Activated effector memory CD4-positive, alpha-beta T cell treated with anti-CD3 and anti-CD28 coated beads, Interleukin-2, amount 50 U/mL, for 16 hours (primary cell): Measurements from ENCODE around the gene CAMK2A.
"Not testable (repeated sequence)": the region's sequence is repeated elsewhere in the genome, so short reads cannot be mapped to it uniquely, and the experiment has no call there.

Source experiments
- DNase-seq: peaks from one replicate; pipeline ENCODE4 v3.0.0-alpha.2; 2020

CAMK2A gene

DNA sequence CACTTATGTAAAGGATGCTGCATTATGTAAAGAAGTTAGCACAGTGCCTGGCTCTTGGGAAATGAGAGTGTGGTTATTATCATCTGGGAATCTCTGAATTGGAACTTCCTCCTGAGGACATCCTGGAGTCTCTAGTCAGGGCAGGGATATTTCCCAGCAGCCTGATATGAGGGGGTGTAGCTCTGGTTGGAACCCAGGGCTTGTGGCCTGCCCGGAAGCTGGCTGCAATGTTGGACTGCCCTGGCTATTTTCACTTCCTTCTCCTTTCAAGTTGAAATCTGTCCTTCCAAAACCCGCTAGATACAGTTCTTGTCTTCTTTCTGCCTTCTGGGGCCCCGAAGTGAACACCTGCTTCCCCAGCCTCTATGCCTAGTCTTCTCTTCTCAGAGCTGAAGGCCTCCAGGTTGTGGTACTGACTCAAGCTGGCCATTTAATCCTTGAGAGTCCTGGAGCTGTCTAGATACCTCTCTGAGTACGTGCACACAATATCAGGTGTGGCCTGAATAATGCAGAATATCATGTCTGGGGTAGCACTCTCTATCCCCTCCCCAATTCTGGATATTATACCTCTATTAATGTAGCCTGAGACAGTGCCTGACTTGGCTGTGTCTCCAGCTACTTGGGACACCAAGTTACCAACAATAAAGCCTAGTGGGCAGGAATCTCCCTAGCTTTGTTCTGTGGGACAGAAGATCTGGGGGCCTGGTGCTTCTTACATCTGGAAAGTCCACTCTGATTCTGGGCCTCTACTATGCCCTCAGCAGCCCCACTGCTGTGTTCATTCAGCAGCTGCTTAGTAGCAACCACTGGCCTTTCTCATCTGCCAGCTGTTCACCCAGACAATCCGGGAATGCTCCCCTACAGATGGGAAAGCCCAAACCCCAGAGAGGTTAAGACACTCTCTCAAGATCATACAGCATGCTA lies 54.7 kb downstream of the CAMK2A start:
- no peak for DNase-seq

DNA sequence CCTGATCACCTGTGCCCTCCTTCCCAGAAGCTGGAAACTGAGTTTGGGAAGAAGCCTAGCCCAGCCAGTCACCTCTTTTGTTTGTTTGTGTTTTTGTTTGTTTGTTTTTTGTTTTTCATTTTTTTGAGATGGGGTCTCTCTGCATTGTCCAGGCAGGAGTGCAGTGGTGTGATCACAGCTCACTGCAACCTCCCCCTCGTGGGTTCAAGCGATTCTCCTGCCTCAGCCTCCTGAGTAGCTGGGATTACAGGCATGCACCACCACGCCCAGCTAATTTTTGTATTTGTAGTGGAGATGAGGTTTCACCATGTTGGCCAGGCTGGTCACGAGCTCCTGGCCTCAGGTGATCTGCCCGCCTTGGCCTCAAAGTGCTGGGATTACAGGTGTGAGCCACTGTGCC lies 55.9 kb downstream of the CAMK2A start:
- not testable (repeated sequence) for DNase-seq

DNA sequence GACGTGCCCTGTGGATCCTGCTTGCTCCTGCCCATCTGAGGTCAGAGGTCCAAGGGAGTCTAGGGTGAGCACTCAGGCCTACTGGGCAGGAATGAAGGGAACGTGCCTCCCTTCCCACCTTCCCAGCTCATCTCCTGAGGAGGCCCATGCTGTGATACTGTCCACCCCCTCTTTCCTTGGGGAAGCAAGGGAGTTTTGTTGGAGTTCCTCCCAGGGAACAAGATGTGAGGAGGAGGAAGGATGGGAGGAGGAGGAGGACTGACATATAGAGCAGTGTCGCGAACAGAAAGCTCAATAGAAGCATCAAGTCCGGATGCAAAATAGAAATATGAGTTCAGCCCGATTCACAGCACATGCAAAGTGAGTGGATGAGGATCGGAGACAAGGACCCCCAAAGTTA lies 58.7 kb downstream of the CAMK2A start:
- no peak for DNase-seq

DNA sequence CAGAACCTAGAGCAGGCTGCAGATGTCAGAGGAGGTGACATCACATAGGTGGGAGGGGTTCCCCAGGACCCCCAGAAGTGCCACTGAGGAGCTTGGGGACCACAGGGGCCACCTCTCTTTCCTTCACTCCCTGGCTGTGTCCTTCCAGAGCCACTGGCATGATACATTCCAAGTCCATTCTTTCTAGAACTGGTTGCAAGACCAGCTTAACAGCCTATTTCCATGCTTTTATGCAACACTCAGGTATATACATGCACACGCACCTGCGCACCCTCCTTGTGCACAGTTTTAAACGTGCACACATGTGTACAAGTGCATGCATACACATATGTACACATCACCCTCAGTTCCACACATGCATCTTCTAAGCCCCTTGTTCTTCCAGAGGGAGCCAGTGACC lies 60.0 kb downstream of the CAMK2A start:
- DNase-seq, result no peak

DNA sequence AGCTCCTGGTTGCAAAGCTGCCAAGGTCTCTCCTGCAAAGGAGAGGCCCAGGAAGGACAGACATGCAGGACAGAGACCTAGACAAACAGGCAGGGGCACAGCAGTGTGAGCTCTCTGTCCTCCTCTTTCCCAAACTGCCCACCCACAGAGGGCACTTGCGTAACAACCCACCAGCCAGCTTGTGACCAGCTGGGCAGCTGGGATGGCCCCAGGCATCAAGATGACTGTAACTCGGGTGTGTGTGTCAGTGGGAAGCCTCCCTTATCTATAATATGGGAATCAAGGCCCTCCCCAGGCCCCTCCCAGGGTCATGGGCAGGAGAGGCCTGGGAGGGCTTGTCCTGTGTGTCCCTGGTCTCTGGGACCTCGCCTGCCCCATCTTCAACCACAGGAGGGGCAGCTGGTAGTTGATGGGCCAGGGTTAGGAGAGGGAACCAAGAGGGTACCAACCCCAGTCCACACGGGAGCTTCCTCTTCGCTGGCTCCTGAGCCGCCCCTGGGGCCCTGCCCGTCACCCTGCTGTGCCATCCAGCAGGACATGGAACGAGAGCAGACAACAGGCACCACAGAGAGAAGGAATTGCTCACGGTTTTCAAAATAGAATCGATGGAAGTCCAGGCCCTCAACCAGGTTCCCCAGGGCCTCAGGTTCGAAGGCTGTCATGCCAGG lies 61.8 kb downstream of the CAMK2A start:
- DNase-seq, result no peak

DNA sequence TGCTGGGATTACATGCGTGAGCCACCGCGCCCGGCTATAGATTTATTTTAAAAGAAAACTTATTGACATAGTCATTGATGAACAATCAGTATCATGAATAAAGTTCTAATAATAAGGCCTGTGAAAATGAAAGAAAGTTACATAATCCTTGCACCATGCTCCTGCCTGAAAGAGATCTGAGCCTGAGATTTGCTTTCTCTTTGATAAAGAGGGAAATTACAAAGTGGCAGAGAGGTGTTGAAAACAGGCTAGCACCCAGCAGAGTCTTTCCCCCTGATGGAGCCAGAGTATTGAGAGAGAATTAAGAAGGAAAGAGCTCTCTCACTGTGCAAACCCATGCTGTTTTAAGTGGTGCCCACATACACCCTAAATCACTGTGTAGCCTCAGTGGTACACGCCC lies 62.5 kb downstream of the CAMK2A start:
- DNase-seq, result no peak

DNA sequence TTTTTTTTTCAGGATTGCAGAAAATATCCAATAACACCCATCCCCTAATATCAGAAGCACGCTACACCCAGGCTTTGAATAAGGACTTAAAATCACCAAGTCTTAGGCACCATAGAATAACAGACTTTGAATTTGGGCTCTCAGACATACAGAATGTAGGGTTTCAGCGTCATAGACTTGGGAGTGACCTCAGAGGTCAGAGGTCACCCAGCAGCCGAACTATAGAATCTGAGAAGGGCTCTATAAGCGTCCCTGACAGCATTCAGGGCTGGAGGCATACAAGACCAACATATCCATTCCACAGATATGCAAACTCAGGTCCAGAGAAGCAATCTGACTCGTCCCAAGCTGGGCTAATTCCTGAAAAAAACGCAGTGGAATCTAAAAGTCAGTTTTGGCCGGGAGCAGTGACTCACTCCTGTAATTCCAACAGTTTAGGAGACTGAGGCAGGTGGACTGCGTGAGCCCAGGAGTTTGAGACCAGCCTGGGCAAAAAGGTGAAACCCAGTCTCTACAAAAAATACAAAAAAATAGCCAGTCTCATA lies 65.0 kb downstream of the CAMK2A start:
- no peak for DNase-seq

DNA sequence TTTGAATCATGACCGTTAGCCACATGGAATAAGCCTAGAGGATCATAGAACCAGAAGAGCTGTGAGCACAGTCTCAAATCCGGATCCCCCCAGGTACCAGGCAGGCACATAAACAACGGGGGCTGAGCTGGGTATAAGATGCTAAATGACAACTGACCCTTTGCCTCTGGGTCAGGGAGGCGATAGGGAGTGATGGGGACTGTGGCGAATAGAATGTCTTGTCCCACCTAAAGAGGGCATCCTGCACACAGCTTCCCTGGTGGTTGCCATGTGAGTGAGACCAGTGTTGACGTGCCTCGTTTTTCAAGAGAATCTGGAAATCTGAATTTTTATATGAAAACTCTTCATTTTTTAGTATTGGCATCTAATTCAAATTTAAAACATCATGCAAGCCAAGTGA lies 66.1 kb downstream of the CAMK2A start:
- no peak for DNase-seq

DNA sequence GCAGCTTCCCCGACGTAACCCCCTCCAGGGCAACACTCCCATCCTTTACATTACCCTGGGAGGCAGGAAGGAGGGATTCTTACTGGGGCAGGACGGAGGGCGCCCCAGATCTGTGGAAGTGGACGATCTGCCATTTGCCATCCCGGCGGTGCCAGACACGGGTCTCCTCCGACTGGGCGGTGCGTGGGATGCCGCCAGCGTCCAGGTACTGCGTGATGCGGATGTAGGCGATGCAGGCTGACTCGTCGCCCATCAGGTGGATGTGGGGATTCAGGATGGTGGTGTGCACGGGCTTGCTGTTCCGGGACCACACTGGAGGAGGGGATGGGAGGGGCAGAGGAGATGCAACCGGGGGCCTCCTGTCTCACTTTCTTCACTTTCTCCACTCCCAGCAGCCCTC lies 66.7 kb downstream of the CAMK2A start:
- DNase-seq, result no peak

DNA sequence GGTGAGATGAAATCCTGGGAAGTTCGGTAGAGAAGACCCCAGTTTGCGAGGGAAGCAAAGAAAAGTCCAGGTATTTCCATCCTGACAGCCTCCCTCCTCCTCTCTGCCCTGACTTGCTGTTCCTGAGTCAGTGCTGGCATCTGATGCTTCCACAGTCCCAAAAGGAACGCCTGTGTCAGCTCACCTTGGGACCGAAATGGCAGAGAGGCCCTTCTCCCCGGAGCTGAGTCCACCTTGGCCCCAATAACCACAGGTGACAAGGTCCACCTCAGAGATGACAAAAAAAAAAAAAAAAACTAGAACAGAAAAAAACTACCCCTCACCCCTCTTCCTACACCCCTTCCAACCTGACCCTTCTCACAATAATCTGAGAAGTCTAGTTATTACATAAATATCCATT lies 68.1 kb downstream of the CAMK2A start:
- DNase-seq, result no peak

DNA sequence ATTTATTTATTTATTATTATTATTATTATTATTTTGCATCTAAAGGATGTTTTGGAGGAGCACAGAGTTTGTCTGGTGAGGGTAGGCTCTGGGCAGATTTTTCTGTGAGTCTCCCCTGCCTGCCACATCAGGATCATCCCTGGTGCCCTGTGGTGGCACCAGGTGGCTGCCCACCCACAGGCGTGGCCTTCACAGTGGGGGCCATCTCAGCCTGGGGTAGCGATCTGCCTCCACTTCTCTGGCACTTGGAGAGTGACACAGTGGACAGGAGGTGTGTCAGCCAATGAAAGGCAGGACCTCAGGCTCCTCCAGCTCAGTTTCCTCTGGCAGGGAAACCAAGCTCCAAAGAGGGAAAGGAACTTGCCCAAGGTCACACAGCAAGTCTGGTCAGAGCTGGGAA lies 69.7 kb downstream of the CAMK2A start:
- DNase-seq, result no peak

DNA sequence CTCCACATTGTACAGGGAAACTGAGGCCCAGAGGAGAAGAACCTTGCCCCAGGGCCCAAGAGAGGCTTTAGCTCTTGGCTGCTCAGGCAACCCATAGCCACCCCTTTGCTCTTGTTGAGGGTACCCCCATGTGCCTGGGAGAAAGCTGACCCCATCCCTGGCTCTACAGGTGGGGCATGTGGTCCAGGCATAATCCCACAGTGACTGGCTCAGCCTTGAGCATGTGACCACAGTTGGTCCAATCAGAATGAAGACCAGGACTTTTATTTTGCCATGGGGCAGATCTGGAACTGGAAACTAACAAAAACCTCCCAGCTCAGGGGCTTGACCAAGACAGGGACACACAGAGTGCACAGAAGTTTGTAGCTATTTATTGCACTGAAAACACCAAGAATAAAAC lies 70.4 kb downstream of the CAMK2A start:
- no peak for DNase-seq

DNA sequence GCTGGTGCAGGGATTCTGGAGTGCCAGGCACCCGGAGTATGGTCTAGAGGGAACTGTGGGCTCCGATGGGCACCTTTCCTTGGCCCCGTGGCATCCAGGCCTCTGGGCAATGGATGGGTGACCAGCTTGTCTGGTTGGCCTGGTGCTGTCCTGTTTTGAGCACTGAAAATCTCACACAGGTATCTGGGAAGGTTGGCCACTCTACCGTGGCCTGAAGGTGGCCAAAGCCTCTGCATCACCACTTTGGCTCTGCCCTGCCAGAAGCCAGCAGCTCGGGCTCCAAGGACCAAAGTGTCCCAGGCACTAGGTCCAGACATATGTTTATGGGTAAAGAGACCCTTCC lies 70.9 kb downstream of the CAMK2A start:
- DNase-seq, result no peak

DNA sequence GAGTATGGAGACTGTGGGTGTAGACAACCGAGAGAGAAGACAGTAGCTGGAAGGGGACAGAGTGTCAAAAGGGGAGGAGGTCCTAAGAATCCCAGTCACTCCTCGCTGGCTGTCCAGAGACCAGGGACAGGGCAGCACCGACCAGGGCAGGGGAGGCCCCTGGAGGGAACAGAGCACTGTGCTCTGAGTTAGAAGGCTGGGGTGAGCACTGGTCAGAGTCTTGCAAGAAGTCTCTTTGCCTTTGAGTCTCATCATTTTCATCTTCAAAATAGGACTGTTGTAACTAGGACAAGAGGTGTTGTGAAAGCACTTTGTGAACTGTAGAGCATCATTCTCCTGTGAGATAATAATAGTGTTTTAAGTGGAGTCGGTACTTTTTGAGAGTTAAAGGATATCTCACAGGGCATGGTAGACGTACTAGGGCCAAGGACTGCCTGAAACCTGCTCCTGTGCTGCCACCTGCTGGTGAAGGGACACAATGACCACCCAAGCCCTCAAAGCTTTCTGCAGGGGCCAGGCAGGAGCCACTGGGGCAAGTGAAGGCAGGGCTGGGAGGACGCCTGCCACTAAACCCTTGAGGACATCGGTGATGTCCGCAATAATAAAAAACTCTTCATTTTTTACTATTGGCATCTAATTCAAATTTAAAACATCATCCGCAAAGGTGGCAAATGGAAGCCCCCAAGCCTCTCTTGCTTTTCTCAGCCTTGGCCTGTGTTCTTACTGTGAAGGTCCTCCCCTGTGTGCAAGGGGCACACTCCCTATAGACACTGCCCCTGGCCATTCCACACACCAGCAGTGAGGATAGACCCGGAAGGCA lies 71.5 kb downstream of the CAMK2A start:
- peak; percentile 90 for DNase-seq

DNA sequence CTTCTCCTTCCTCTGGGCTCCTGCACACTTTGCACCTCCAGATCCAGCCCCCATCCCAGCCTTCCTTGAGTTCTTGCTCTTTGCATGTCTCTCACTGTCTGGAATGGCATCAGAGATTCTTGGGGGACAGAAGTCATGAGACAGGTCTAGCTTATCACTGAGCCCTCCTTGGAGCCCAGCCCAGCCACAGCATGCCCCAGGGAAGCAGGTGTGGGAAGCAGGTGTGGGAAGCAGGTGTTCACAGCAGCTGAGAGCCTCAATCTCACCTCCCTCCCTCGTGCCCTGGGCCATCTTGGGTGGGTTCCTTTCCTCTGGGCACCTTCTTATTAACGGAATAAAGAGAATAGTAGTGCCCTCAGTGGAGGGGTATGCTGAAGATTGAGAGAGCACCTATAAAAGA lies 72.5 kb downstream of the CAMK2A start:
- no peak for DNase-seq

DNA sequence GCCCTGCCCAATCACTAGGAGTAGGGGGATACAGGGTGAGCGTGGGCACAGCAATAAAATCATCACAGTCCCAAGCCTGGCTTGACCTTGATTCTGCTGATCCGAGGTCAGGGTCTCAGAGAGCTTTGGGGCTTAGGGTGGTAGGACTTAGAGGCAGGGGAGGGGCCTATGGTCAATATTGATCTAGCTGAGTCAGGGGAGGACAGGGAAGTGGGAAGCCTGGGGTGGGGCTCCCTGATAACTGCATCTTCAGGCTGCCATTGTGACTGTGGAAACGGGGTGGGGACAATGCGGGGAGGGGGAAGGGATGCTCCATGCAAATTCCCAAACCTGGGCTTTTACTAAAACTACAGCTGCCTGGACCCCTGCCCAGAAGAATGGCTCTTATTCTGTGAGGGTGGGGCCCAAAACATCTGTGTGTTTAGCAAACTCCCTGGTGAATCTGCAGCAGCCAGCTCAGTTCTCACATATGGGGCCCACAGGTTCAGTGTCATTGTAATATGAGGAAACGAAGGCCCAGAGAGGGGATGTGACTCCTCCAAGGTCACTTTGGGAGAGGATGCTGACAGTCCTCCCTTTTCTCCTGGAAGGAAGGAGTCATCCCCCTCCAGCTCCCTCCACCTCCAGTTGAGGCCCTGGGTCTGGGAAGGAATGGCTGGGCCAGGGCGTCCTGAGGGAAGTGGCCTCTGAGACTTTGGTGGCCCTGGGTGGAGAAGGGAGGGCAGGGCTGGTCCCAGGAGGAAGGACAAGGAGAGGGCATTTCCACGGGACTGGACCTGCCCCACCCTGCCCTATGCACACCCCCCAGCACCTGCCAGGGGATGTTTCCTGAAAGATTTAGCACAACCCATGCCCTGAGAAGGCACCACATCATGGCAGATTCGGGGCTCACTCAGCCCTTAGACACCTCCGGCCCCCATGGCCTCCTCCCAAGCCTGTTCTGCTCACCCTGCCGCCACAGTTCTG lies 73.3 kb downstream of the CAMK2A start:
- DNase-seq, result no peak

DNA sequence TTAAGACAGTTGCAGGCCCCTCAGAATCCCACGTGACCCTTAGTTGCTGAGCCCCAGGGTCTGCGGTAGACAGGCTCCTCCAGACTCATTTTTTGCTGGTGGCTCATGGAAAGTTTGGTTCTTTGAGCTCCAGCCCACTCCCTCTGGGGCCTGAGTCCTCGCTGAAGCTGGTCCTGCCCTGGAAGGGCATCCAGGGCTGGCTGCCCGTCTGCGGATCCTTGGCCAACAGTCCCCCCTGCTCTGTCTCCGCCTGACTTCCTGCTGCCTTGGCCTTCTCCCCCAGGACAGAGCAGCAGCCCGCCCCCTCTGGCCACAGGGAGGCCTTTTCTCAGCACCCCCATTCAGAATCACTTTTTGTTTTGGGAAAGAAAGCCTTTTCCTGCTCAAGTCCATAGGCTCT lies 75.3 kb downstream of the CAMK2A start:
- no peak for DNase-seq

DNA sequence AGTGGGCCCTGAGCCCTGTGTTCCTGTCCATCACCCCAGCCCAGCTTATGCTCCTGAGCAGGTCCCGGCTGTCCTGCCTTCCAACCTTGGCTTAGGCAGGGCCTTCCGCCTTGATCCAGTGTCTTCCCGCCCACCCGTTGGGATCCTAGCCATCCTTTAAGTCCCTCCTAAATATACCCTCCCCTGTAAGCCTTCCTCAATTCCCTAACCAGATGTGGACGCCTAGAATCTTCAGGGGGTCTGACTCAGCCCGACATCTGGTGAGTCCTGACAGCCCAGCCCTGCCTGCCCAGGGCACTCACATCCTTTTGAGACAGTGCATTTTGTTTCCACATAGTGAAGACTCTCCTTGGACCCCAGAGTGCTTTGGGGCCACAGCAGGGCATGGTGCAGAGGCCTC lies 76.0 kb downstream of the CAMK2A start:
- no peak for DNase-seq

DNA sequence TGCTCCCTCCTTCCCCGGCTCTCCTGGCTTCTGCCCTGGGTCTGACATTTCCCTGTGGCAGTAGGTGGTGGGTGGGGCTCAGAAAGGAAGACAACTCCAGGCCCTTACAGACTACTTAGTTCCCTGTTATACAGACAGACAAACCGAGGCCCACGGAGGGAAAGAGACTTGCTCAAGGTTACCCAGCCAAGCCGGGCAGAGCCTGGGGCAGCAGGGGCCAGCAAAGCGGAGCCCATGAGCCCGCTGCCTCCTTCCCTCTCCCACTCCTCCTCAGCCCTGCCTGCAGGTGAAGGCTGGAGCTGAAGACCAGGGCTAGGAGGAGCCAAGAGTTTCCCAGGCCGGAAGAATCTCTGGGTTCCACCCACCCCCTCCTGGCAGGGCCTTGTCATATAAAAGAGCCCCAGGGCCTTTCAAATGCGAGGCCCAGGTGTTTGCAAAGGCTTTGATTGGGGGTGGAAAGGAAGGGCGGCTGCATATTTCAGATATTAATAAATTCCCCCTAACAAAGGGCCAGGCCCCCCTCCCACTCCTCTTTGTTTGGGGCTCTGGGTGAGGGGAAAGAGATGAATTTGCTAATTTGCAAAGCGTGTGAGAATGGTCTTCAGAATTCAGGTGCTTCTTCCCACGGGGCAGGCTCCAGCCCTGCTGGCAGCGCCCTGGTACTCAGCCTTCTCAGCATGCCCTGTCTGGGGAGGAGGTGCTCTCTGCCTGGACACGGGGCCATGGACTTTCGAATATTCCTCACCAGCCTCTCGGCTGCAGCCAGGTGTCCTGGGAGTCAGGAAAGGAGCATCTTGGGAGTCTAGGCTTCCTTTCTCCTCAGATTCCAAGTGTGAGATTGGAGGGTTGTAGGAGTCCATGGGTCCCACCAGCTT lies 78.2 kb downstream of the CAMK2A start:
- no peak for DNase-seq

DNA sequence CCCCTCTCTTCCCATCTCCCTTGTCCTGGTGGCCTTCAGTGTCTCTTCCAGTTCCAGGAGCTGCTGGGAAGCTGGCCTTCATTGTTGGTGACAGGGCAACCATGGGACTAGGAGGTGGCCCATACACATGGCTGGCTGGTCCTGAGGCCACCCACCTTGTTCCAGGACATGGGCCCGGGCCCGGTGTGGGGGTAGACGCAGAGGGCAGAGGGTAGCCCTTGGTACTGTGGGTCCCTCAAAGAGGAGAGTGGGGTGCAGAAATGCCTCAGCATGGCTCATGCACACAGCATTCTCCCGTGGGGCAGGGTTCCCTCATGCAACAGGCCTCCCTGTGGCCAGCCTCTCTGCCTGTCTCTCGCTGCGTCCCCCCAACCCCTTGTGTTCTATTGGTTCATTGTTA lies 78.9 kb downstream of the CAMK2A start:
- no peak for DNase-seq

DNA sequence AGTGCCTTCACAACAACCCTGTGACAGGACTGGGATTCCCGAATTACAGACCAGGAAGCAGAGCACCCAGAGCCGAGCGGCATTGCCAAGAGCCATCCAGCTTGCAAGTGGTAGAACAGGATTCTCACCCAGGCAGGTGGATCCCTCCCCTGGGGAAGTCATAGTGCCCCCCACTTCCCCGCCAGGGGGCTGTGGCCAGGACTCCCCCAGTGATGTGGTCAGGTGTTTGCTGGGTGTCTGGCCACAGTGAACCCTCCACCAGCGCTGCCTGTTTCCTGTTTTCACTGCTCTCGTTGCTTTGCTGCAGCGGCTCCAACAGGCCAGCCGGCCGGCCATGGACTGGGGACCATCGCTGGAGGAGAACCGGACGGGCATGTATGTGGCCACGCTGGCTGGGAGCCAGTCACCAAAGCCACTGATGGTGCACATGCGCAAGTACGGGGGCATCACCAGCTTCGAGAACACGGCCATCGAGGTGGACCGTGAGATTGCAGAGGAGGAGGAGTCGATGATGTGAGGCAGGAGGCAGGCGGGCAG lies 80.4 kb downstream of the CAMK2A start:
- DNase-seq, result no peak
